ENCODE data around the gene FBXO41.
A peak's percentile ranks its signal among the peaks of the same experiment; 100 is the strongest.

GRCh38 chr2:73290049-73290839 is 6.0 kb upstream of the FBXO41 start:
- peak; percentile 52 for TF ChIP-seq CTCF (IDR thresholded peaks at IDR 0.05; ENCODE audit: insufficient read depth, low read depth, low read length)
- no peak for TF ChIP-seq EZH2 (IDR thresholded peaks at IDR 0.05; ENCODE audit: insufficient read depth, low read length)

Data from astrocyte (in vitro differentiated cells and primary cell).